H1 (cell line): ENCODE data around the gene BBLN. TPM values are rescaled to one million over a fixed set of nuclear protein-coding genes. Genes with fewer than 3 reads are reported as not detected.

Experiments used
- CTCF ChIA-PET: fragments of 300-600 bp; sonication (Branson Sonifier 250); formaldehyde crosslinking; loops from one replicate; lab custom pipeline; 2021; ENCODE audit not compliant: partially characterized antibody; lab: Charles Lee
- POLR2A ChIA-PET: fragments of 300-600 bp; sonication (Branson Sonifier 250); formaldehyde crosslinking; loops from one replicate; lab custom pipeline; 2021; ENCODE audit warnings: inconsistent platforms; ENCODE audit not compliant: partially characterized antibody; lab: Charles Lee
- DNase-seq, 2 experiments: peaks; one replicate each; pipeline versions ENCODE4 v3.0.0 to v3.0.0-alpha.2; 2010 to 2022; ENCODE audit warnings: low spot score in 2 of 2, low read depth in 1 of 2, mixed read lengths in 1 of 2
- FAIRE-seq: peaks from 2 replicates; lab custom pipeline; 2011; peaks lifted over from hg19 to GRCh38; lab: Jason Lieb, UNC
- H2AFZ ChIP-seq: 2 replicates; pipeline ENCODE4 v1.8.1; 2012; ENCODE audit warnings: low read length, inconsistent platforms
- H2AK5ac ChIP-seq: 2 replicates; pipeline ENCODE4 v1.6.1; 2013; ENCODE audit warnings: low read depth, low read length
- H2BK120ac ChIP-seq: replicated peaks from 2 replicates; pipeline ENCODE3; 2013; ENCODE audit warnings: low read depth, low read length, inconsistent platforms
- H2BK12ac ChIP-seq: 2 replicates; pipeline ENCODE4 v1.6.1; 2013; ENCODE audit warnings: low read depth, low read length
- H2BK15ac ChIP-seq: 2 replicates; pipeline ENCODE4 v1.6.1; 2013; ENCODE audit warnings: low read length
- H2BK20ac ChIP-seq: 2 replicates; pipeline ENCODE4 v1.6.1; 2013; ENCODE audit warnings: low read length
- H2BK5ac ChIP-seq: 2 replicates; pipeline ENCODE4 v1.6.1; 2013; ENCODE audit warnings: low read depth, low read length
- H3K14ac ChIP-seq: 2 replicates; pipeline ENCODE4 v1.6.1; 2013; ENCODE audit warnings: inconsistent platforms; ENCODE audit not compliant: insufficient read length
- H3K18ac ChIP-seq: 2 replicates; pipeline ENCODE4 v1.6.1; 2013; ENCODE audit warnings: low read length; ENCODE audit errors: extremely low read depth
- H3K23ac ChIP-seq: 2 replicates; pipeline ENCODE4 v1.6.1; 2013; ENCODE audit warnings: inconsistent platforms; ENCODE audit not compliant: insufficient read length
- H3K23me2 ChIP-seq: 2 replicates; pipeline ENCODE4 v1.6.1; 2013; ENCODE audit warnings: low read depth, low read length
- H3K27ac ChIP-seq: 2 replicates; pipeline ENCODE4 v1.6.1; 2011; ENCODE audit warnings: low read depth, low read length, inconsistent platforms
- H3K27me3 ChIP-seq, 4 experiments: replicated peaks in 1 of 4; 1 replicate in 1 of 4; 2 replicates in 3 of 4; pipeline versions ENCODE4 v1.6.1 to v1.8.1; 2011 to 2013; ENCODE audit warnings: low read length in 3 of 4, mild to moderate bottlenecking in 3 of 4, inconsistent platforms in 2 of 4, mixed read lengths in 2 of 4, moderate library complexity in 1 of 4; ENCODE audit not compliant: control insufficient read depth in 3 of 4, insufficient read depth in 3 of 4; ENCODE audit errors: extremely low read depth in 1 of 4
- H3K36me3 ChIP-seq, 4 experiments: 2 replicates each; pipeline versions ENCODE4 v1.6.1 to v1.8.1; 2011 to 2013; ENCODE audit warnings: mild to moderate bottlenecking in 4 of 4, low read length in 3 of 4, moderate library complexity in 2 of 4, control low read depth in 1 of 4, inconsistent platforms in 1 of 4; ENCODE audit not compliant: insufficient read depth in 4 of 4, control insufficient read depth in 2 of 4
- H3K4ac ChIP-seq: replicated peaks from 2 replicates; pipeline ENCODE3; 2013; ENCODE audit warnings: low read length, low read depth, mixed read lengths, inconsistent platforms; ENCODE audit not compliant: insufficient read length
- H3K4me1 ChIP-seq, 4 experiments: replicated peaks in 1 of 4; 1 replicate in 1 of 4; 2 replicates in 3 of 4; pipeline versions ENCODE4 v1.6.1 to v1.8.1; 2011 to 2013; ENCODE audit warnings: low read length in 3 of 4, inconsistent platforms in 2 of 4, mixed read lengths in 1 of 4; ENCODE audit not compliant: insufficient read depth in 4 of 4, control insufficient read depth in 3 of 4
- H3K4me2 ChIP-seq, 2 experiments: 2 replicates each; pipeline versions ENCODE4 v1.6.1 to v1.8.1; 2011 to 2013; ENCODE audit warnings: low read depth in 2 of 2, low read length in 2 of 2, control low read depth in 1 of 2, inconsistent platforms in 1 of 2, mild to moderate bottlenecking in 1 of 2; ENCODE audit not compliant: insufficient read depth in 1 of 2
- H3K4me3 ChIP-seq, 4 experiments: fragments of 200-600, 300-600 bp in 1 of 4; sonication (generic), shearing (Covaris generic), sonication (Bioruptor Twin) in 1 of 4; 2 replicates each; pipeline versions ENCODE4 v1.5.1 to v1.8.1; 2011 to 2016; ENCODE audit warnings: low read length in 4 of 4, low read depth in 3 of 4, control low read depth in 2 of 4, inconsistent platforms in 2 of 4, mild to moderate bottlenecking in 2 of 4, mixed read lengths in 1 of 4, moderate library complexity in 1 of 4; ENCODE audit not compliant: insufficient read depth in 2 of 4; ENCODE audit errors: extremely low read depth in 1 of 4
- H3K56ac ChIP-seq: replicated peaks from 2 replicates; pipeline ENCODE3; 2013; ENCODE audit warnings: low read depth, mild to moderate bottlenecking, mixed read lengths, low read length, inconsistent platforms; ENCODE audit not compliant: insufficient read length
- H3K79me1 ChIP-seq: 2 replicates; pipeline ENCODE4 v1.6.1; 2013; ENCODE audit warnings: low read depth, low read length, control low read depth
- H3K79me2 ChIP-seq, 2 experiments: 2 replicates each; pipeline versions ENCODE4 v1.6.1 to v1.8.1; 2012 to 2013; ENCODE audit warnings: low read length in 2 of 2, mild to moderate bottlenecking in 2 of 2, inconsistent platforms in 1 of 2; ENCODE audit not compliant: insufficient read depth in 2 of 2, control insufficient read depth in 1 of 2
- H3K9ac ChIP-seq, 4 experiments: replicated peaks in 1 of 4; 1 replicate in 1 of 4; 2 replicates in 3 of 4; pipeline versions ENCODE4 v1.6.1 to v1.8.1; 2011 to 2013; ENCODE audit warnings: low read depth in 3 of 4, low read length in 3 of 4, control low read depth in 2 of 4, mild to moderate bottlenecking in 2 of 4, moderate library complexity in 2 of 4, inconsistent platforms in 1 of 4; ENCODE audit errors: extremely low read depth in 1 of 4
- H3K9me3 ChIP-seq, 2 experiments: 2 replicates each; pipeline versions ENCODE4 v1.6.1 to v1.8.1; 2012 to 2013; ENCODE audit warnings: mild to moderate bottlenecking in 2 of 2, moderate library complexity in 2 of 2, control low read depth in 1 of 2, inconsistent platforms in 1 of 2, low read depth in 1 of 2, low read length in 1 of 2, mixed read lengths in 1 of 2; ENCODE audit not compliant: insufficient read depth in 2 of 2
- H4K20me1 ChIP-seq, 2 experiments: replicated peaks in 1 of 2; 2 replicates each; pipeline versions ENCODE3 to v1.8.1; 2011 to 2013; ENCODE audit warnings: inconsistent platforms in 2 of 2, low read length in 2 of 2, mild to moderate bottlenecking in 1 of 2; ENCODE audit not compliant: insufficient read depth in 2 of 2, control insufficient read depth in 1 of 2
- H4K5ac ChIP-seq: 2 replicates; pipeline ENCODE4 v1.6.1; 2013; ENCODE audit warnings: low read length, low read depth, mixed read lengths, inconsistent platforms; ENCODE audit not compliant: insufficient read length
- H4K8ac ChIP-seq: 2 replicates; pipeline ENCODE4 v1.8.0; 2013; ENCODE audit warnings: mild to moderate bottlenecking, moderate library complexity, low read length, inconsistent platforms; ENCODE audit not compliant: insufficient read depth; ENCODE audit errors: extremely low read depth
- H4K91ac ChIP-seq: replicated peaks from 2 replicates; pipeline ENCODE3; 2013; ENCODE audit warnings: low read length, mixed read lengths, inconsistent platforms; ENCODE audit not compliant: insufficient read length
- BCL11A ChIP-seq, 2 experiments: IDR thresholded peaks; one replicate each; pipeline ENCODE4 v1.6.1; 2011; ENCODE audit warnings: low read depth in 2 of 2, low read length in 2 of 2, mild to moderate bottlenecking in 2 of 2
- CBX5 ChIP-seq: fragments of 300-800, 300-1000 bp; sonication (generic); IDR thresholded peaks from 2 replicates; pipeline ENCODE4 v1.7.1; 2016; ENCODE audit warnings: antibody characterized with exemption, low read length, low read depth
- EP300 ChIP-seq, 2 experiments: IDR thresholded peaks; 1 replicate in 1 of 2; 2 replicates in 1 of 2; pipeline ENCODE4 v1.6.1; 2011 to 2012; ENCODE audit warnings: low read depth in 2 of 2, low read length in 2 of 2, mild to moderate bottlenecking in 2 of 2, borderline replicate concordance in 1 of 2, inconsistent platforms in 1 of 2, moderate library complexity in 1 of 2
- FOSL1 ChIP-seq: IDR thresholded peaks from 2 replicates; pipeline ENCODE4 v1.6.1; 2011; ENCODE audit warnings: mild to moderate bottlenecking, low read depth, low read length, moderate library complexity; ENCODE audit not compliant: insufficient read depth
- JUN ChIP-seq: IDR thresholded peaks from 2 replicates; pipeline ENCODE4 v1.6.1; 2011; ENCODE audit warnings: low read depth, mild to moderate bottlenecking, improper control_type of control experiment, low read length
- KDM1A ChIP-seq: fragments of 200-600, 300-600 bp; sonication (generic); IDR thresholded peaks from 2 replicates; pipeline ENCODE4 v1.7.1; 2016; ENCODE audit warnings: mild to moderate bottlenecking, low read length, borderline replicate concordance
- POLR2AphosphoS5 ChIP-seq: IDR thresholded peaks from 2 replicates; pipeline ENCODE4 v1.6.1; 2011; ENCODE audit warnings: low read depth, low read length
- POU5F1 ChIP-seq: IDR thresholded peaks from 2 replicates; pipeline ENCODE4 v1.6.1; 2011; ENCODE audit warnings: low read depth, mild to moderate bottlenecking, low read length, moderate library complexity
- WGBS, 2 experiments: shearing (Covaris generic) in 1 of 2; methylation state at CpG; one replicate each; pipeline versions ENCODE4 v1.1.6 to v1.1.7; 2013 to 2015; ENCODE audit warnings: low lambda C conversion rate in 2 of 2, mixed read lengths in 2 of 2, inconsistent platforms in 1 of 2, low coverage in 1 of 2, missing lambda C conversion rate in 1 of 2; ENCODE audit not compliant: insufficient replicate concordance in 2 of 2, insufficient coverage in 1 of 2, insufficient read length in 1 of 2; ENCODE audit errors: extremely low coverage in 1 of 2, missing lambda C conversion rate in 1 of 2; 5-methylcytosine and 5-hydroxymethylcytosine counted together
- polyA plus RNA-seq, 7 experiments: library from polyadenylated mRNA; depleted of rRNA in 3 of 7; stranded (reverse) in 5 of 7; unstranded in 2 of 7; fragments of >200 nt in 5 of 7; fragments of 200-250 nt in 2 of 7; gene quantifications; 1 replicate in 5 of 7; 2 replicates in 1 of 7; 4 replicates in 1 of 7; pipeline versions ENCODE4 v1.2.1 to v1.2.3, GENCODE V29; 2011 to 2013; ENCODE audit warnings: missing spikeins in 2 of 7, mixed read lengths in 2 of 7
- total RNA-seq: library from RNA; stranded (reverse); fragmentation: NEBNext Ultra II Directional; extraction: Animal tissue kit (Norgen Biotek cat#: 25700); gene quantifications from 2 replicates; pipeline ENCODE4 v1.2.1, GENCODE V29; 2021

Gene BBLN
- total and polyA plus RNA-seq, 2 of the 8 experiments (the other 6 are each of a cell fraction or from before 2014, with no cell fraction given): 63.1 to 164 TPM

DNA sequence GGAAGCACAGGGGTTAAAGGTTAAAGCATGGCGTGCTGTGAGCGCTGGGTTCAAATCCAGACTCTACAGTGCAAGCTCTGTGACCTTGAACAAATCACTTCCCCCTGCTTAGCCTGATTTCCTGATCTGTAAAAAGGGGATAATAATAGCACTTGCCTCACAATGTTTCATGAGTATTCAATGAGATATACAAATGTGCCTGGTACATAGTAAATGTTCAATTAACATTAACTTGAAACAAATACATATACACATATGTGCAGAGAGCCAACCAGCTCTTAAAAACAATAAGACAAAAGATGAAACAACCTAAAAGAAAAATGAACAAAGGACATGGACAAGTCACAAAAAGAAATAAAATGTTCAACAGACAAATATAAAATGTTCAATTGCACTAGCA is 27.3 kb downstream of the BBLN start:
- no peak overlapping the region for H4K91ac ChIP-seq
- no peak overlapping the region for H2BK120ac ChIP-seq
- no peak overlapping the region for H3K18ac ChIP-seq
- H3K27ac ChIP-seq: no peak overlapping the region
- H3K79me1 ChIP-seq: no peaks in the 10 kb centered on the region; the same call in 1 of the 2 replicates
- H2AFZ ChIP-seq: no peak overlapping the region
- H3K27me3 ChIP-seq: no peaks in the 10 kb centered on the region
- no peak overlapping the region for H3K14ac ChIP-seq
- ChIA-PET CTCF (interaction anchor here (0.6 to 1.7 kb wide), 7 partner anchors 8 to 644 kb away, joined by 3 to 7 read pairs (median 3); partner anchors contain the start of genes DNM1 and LCN2), POLR2A (interaction anchor here (1.3 to 2.1 kb wide), 2 partner anchors 8 to 16 kb away, joined by 3 to 6 read pairs; partner anchors contain the start of gene DNM1)
- no peaks in the 10 kb centered on the region for H3K79me2 ChIP-seq
- H3K4me1 ChIP-seq: peaks cover 0 to 8% (median 4%) of the 10 kb centered on the region in 4 experiments; a peak in 4 of 7 replicates
- no peak overlapping the region for H4K5ac ChIP-seq
- H2BK15ac ChIP-seq: no peak overlapping the region
- no peak overlapping the region for H2BK20ac ChIP-seq
- no peak overlapping the region for H2BK5ac ChIP-seq
- H3K23me2 ChIP-seq: peaks cover 10% of the 10 kb centered on the region; the same call in 1 of the 2 replicates
- peaks cover 2 to 20% (median 7%) of the 10 kb centered on the region in 4 experiments; a peak in 5 of 8 replicates for H3K36me3 ChIP-seq
- no peak overlapping the region for H3K4me2 ChIP-seq
- H3K4me3 ChIP-seq: no peak overlapping the region
- DNase-seq (no peak), FAIRE-seq (no peak)
- no peak overlapping the region for H3K4ac ChIP-seq
- no peak overlapping the region for H2BK12ac ChIP-seq
- no peak overlapping the region for H3K9ac ChIP-seq
- peaks cover 0 to 6% of the 10 kb centered on the region in 2 experiments for H4K20me1 ChIP-seq
- no peak overlapping the region for H4K8ac ChIP-seq
- H3K9me3 ChIP-seq: no peaks in the 10 kb centered on the region
- WGBS, 2 experiments: 91% methylated on average over 2 of the region's 2 CpGs; no CpG with 5 or more reads in 1 of the 2 experiments
- TF ChIP-seq JUN: no peak
- no peak for TF ChIP-seq KDM1A
- TF ChIP-seq BCL11A (IDR thresholded peaks at IDR 0.05; ENCODE audit: low read depth in 2 of 2, low read length in 2 of 2): no peak
- no peak for TF ChIP-seq EP300 (IDR thresholded peaks at IDR 0.05; ENCODE audit: borderline replicate concordance in 1 of 2, low read depth in 2 of 2, low read length in 2 of 2)
- no peak for TF ChIP-seq FOSL1
- TF ChIP-seq POU5F1: no peak
- no peak for TF ChIP-seq POLR2AphosphoS5
- no peak for TF ChIP-seq CBX5
- TF ChIP-seq, all 59 proteins: peak for 0
- Histone ChIP-seq H3K56ac (no peak overlapping the region), H3K23ac (no peak overlapping the region), H2AK5ac (no peak overlapping the region)
